K562 (cell line): ENCODE results near the gene WSCD2.

Source experiments
- BRF2 ChIP-seq: IDR thresholded peaks from 3 replicates; pipeline ENCODE4 v1.6.1; 2011; ENCODE audit warnings: borderline replicate concordance, mild to moderate bottlenecking; ENCODE audit not compliant: insufficient read length, insufficient read depth
- CBX8 ChIP-seq: fragments of 200-600 bp; sonication (generic); IDR thresholded peaks from 2 replicates; pipeline ENCODE4 v1.6.1; 2012; ENCODE audit warnings: borderline replicate concordance, mixed run types, low read depth, mild to moderate bottlenecking, moderate library complexity, mixed read lengths, low read length, control low read depth, inconsistent platforms; ENCODE audit not compliant: poor library complexity, severe bottlenecking; ENCODE audit errors: extremely low read depth
- CTCF ChIP-seq, 3 experiments: IDR thresholded peaks in 2 of 3; conservative IDR thresholded peaks in 1 of 3; 2 replicates each; pipeline ENCODE4 v1.5.1; 2011 to 2012; ENCODE audit warnings: low read length in 3 of 3, mild to moderate bottlenecking in 3 of 3, control low read depth in 2 of 3, improper control_type of control experiment in 1 of 3, inconsistent platforms in 1 of 3, low read depth in 1 of 3, mixed read lengths in 1 of 3, moderate library complexity in 1 of 3; ENCODE audit not compliant: insufficient read depth in 2 of 3
- CUX1 ChIP-seq: fragments of 200-800 bp; sonication (Bioruptor generic); IDR thresholded peaks from 2 replicates; pipeline ENCODE4 v1.6.1; 2016; ENCODE audit warnings: missing genetic modification characterization, missing compliant biosample characterization
- MAX ChIP-seq: sonication (generic); formaldehyde crosslinking; IDR thresholded peaks from 2 replicates; pipeline ENCODE4 v1.9.0; 2022; ENCODE audit warnings: mild to moderate bottlenecking, missing genetic modification reagents
- MTA3 ChIP-seq: fragments of 450-650 bp; formaldehyde crosslinking; IDR thresholded peaks from 2 replicates; pipeline ENCODE4 v1.6.1; 2017; ENCODE audit warnings: mild to moderate bottlenecking, borderline replicate concordance
- NCOA6 ChIP-seq: fragments of 450-650 bp; IDR thresholded peaks from 2 replicates; pipeline ENCODE4 v1.6.1; 2017; ENCODE audit warnings: mild to moderate bottlenecking
- NR4A1 ChIP-seq, 2 experiments: fragments of 250-450 bp in 1 of 2; fragments of 450-650 bp in 1 of 2; sonication (Bioruptor Pico) in 1 of 2; IDR thresholded peaks; 2 replicates each; pipeline versions ENCODE4 v1.4.0 to v1.6.1; 2016 to 2020; ENCODE audit warnings: mild to moderate bottlenecking in 2 of 2, missing compliant biosample characterization in 1 of 2, missing genetic modification characterization in 1 of 2, moderate library complexity in 1 of 2
- POLR2AphosphoS5 ChIP-seq: IDR thresholded peaks from 2 replicates; pipeline ENCODE4 v1.6.1; 2011; ENCODE audit warnings: mild to moderate bottlenecking, low read depth, low read length, moderate library complexity; ENCODE audit not compliant: control insufficient read depth, insufficient read depth
- SMC3 ChIP-seq: conservative IDR thresholded peaks from 2 replicates; pipeline ENCODE4 v1.6.1; 2011; ENCODE audit warnings: low read depth, low read length, improper control_type of control experiment; ENCODE audit not compliant: insufficient read depth
- THAP7 ChIP-seq: fragments of 250-450 bp; sonication (Bioruptor Pico); IDR thresholded peaks from 2 replicates; pipeline ENCODE4 v1.5.0; 2021
- ZBTB33 ChIP-seq: sonication (generic); formaldehyde crosslinking; IDR thresholded peaks from 2 replicates; pipeline ENCODE4 v1.8.1; 2023; ENCODE audit warnings: mild to moderate bottlenecking, missing genetic modification reagents

GRCh38 chr12:108241986-108242703 lies 113.1 kb downstream of the WSCD2 start:
- TF ChIP-seq CTCF (IDR thresholded peaks at IDR 0.05 in 2 of 3, conservative IDR thresholded peaks at IDR 0.05 in 1 of 3; ENCODE audit: insufficient read depth in 2 of 3, low read depth in 1 of 3, low read length in 3 of 3) (no peak), POLR2AphosphoS5 (no peak), CBX8 (no peak), BRF2 (no peak), CUX1 (CRISPR knock-in tag) (no peak), THAP7 (CRISPR knock-in tag) (no peak), MAX (CRISPR knock-in tag) (no peak), NCOA6 (no peak), SMC3 (no peak), MTA3 (no peak), NR4A1 (CRISPR knock-in tag; IDR thresholded peaks at IDR 0.05) (no peak), NR4A1 (tag; IDR thresholded peaks at IDR 0.05) (no peak), ZBTB33 (CRISPR knock-in tag) (no peak)
